ENCODE measurements around the gene OR51D1.

DNA sequence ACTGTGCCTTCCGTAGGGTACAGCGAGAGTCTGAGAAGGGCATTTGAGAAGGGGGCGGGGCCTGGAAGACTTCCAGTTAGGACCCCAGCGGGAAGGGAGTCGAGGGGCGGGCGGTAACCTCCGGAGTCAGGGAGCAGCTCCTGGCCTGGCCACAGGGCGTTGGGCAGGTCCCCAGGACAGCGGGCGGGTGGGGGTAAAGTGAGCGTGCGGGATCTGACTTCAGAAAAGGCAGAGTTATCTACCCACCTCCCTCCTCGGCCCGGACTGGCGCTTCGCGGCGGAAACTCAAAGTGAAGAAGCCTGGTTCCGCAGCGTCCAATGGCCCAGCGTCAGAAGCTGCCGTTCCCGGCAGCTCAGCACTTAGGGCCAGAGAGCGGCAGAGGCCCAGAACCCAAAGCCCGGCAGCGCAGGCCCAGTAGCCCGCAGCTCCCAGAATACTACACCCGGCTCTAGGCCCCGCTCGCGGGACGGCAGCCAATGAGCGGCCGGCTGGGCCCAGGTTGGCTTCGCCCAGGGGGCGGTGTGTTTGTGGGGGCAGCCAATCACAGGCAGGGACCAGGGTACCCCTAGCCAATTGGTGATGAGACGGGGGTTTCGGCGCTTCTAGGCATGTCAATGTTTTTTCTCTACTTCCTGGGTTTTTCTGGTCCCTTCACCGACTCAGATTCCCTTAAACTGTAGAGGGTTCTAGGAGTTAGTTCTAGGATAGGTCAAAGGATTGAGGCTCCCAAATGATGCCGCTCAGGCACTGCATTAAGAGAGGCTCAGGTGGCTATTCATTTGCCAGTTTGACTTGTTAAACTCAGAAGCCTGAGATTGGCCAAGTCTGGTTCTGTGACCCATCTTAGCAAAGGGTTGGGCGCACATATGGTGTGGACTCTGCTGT, 29.3 kb upstream of the OR51D1 start, which contains the start of gene TRIM68:
- peak; percentile 89 for TF ChIP-seq POLR2A (IDR thresholded peaks at IDR 0.05; ENCODE audit: low read depth, low read length)
- TF ChIP-seq TAF1 (IDR thresholded peaks at IDR 0.05; ENCODE audit: borderline replicate concordance, low read depth, low read length) = no peak
- TF ChIP-seq POLR2AphosphoS5 (IDR thresholded peaks at IDR 0.05; ENCODE audit: low read depth, low read length) = peak; percentile 60; the same call in 1 of the 2 replicates
